GM12878 (cell line): ENCODE measurements around the gene BEAN1.

Experiments
- CTCF ChIP-seq, 3 experiments: IDR thresholded peaks in 2 of 3; conservative IDR thresholded peaks in 1 of 3; 2 replicates each; pipeline ENCODE4 v1.5.1; 2011; ENCODE audit warnings: low read depth in 3 of 3, low read length in 3 of 3, mild to moderate bottlenecking in 3 of 3, control low read depth in 2 of 3, moderate library complexity in 2 of 3, inconsistent platforms in 1 of 3, mixed read lengths in 1 of 3; ENCODE audit not compliant: control insufficient read depth in 2 of 3, insufficient read depth in 1 of 3; ENCODE audit errors: extremely low read depth in 1 of 3
- E2F4 ChIP-seq: IDR thresholded peaks from 2 replicates; pipeline ENCODE4 v1.6.1; 2012; ENCODE audit warnings: low read depth, low read length, improper control_type of control experiment
- EP300 ChIP-seq, 2 experiments: fragments of 150-350 bp in 1 of 2; IDR thresholded peaks; 2 replicates each; pipeline ENCODE4 v1.6.1; 2011 to 2012; ENCODE audit warnings: low read depth in 2 of 2, low read length in 2 of 2, borderline replicate concordance in 1 of 2, improper control_type of control experiment in 1 of 2, inconsistent platforms in 1 of 2; ENCODE audit not compliant: control insufficient read depth in 1 of 2
- EZH2 ChIP-seq: IDR thresholded peaks from 2 replicates; pipeline ENCODE4 v1.6.1; 2012; ENCODE audit warnings: low read depth, mild to moderate bottlenecking, control low read depth, inconsistent platforms, low read length, borderline replicate concordance; ENCODE audit not compliant: control insufficient read depth
- GABPA ChIP-seq: IDR thresholded peaks from 2 replicates; pipeline ENCODE4 v1.6.1; 2014; ENCODE audit warnings: antibody characterized with exemption, low read depth, mild to moderate bottlenecking, inconsistent platforms
- SREBF2 ChIP-seq: IDR thresholded peaks from 2 replicates; pipeline ENCODE4 v1.6.1; 2012; ENCODE audit warnings: mild to moderate bottlenecking, low read length
- YY1 ChIP-seq: IDR thresholded peaks from 2 replicates; pipeline ENCODE4 v1.6.1; 2011; ENCODE audit warnings: low read depth, mild to moderate bottlenecking, low read length
- TF ChIP-seq, protein P1 (sequence below): IDR thresholded peaks from 2 replicates; pipeline ENCODE4 v1.6.1; 2012; ENCODE audit warnings: low read depth, low read length, improper control_type of control experiment

- TF ChIP-seq EP300 (IDR thresholded peaks at IDR 0.05; ENCODE audit: borderline replicate concordance in 1 of 2, control insufficient read depth in 1 of 2, low read depth in 2 of 2, low read length in 2 of 2): no peak
- TF ChIP-seq YY1: no peak
- TF ChIP-seq SREBF2: no peak
- TF ChIP-seq CTCF (IDR thresholded peaks at IDR 0.05 in 2 of 3, conservative IDR thresholded peaks at IDR 0.05 in 1 of 3; ENCODE audit: control insufficient read depth in 2 of 3, extremely low read depth in 1 of 3, insufficient read depth in 1 of 3, low read depth in 3 of 3, low read length in 3 of 3): no peak
- no peak for TF ChIP-seq E2F4
- no peak for TF ChIP-seq EZH2
- TF ChIP-seq, protein P1, sequence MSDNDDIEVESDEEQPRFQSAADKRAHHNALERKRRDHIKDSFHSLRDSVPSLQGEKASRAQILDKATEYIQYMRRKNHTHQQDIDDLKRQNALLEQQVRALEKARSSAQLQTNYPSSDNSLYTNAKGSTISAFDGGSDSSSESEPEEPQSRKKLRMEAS: no peak
- TF ChIP-seq GABPA: no peak
Measured at GRCh38 chr16:66517586-66518263, 90.6 kb downstream of the BEAN1 start.
